Panc1 (cell line): ENCODE results near the gene STK32C. TPM values are rescaled to one million over a fixed set of nuclear protein-coding genes. Genes with fewer than 3 reads are reported as not detected.

Experiments used
- ATAC-seq: fragments of 200-7000 bp; cut with Tn5 transposase; 2 replicates; pipeline ENCODE4 v1.9.1; 2020; ENCODE audit warnings: mild to moderate bottlenecking, moderate library complexity
- BruUV-seq: library from RNA; stranded (reverse); fragments of 400-500 nt; replicated peaks from 2 replicates; lab custom pipeline; 2021; lab: Mats Ljungman, UMichigan
- CTCF ChIA-PET: fragments of 300-600 bp; sonication (Branson Sonifier 250); formaldehyde crosslinking; loops from one replicate; lab custom pipeline; 2022; ENCODE audit warnings: antibody characterized with exemption; lab: Charles Lee
- POLR2A ChIA-PET: fragments of 300-600 bp; sonication (Branson Sonifier 250); formaldehyde crosslinking; loops from one replicate; lab custom pipeline; 2022; ENCODE audit warnings: antibody characterized with exemption; lab: Charles Lee
- DNase-seq: peaks from one replicate; pipeline ENCODE4 v3.0.0-alpha.2; 2010; ENCODE audit warnings: low read depth, low spot score
- H3K27ac ChIP-seq: 2 replicates; pipeline ENCODE4 v1.5.1; 2011; ENCODE audit warnings: mild to moderate bottlenecking, low read length, inconsistent platforms
- H3K27me3 ChIP-seq: fragments of 200-500 bp; sonication (Bioruptor generic); 2 replicates; pipeline ENCODE4 v1.6.0; 2014; ENCODE audit warnings: low read length, inconsistent platforms; ENCODE audit not compliant: control insufficient read depth, insufficient read depth
- H3K36me3 ChIP-seq: fragments of 200-500 bp; sonication (Bioruptor generic); 2 replicates; pipeline ENCODE4 v1.5.1; 2014; ENCODE audit warnings: inconsistent platforms, mild to moderate bottlenecking, low read length, moderate library complexity; ENCODE audit not compliant: control insufficient read depth, insufficient read depth
- H3K4me1 ChIP-seq: 2 replicates; pipeline ENCODE4 v1.5.1; 2011; ENCODE audit warnings: inconsistent platforms, mild to moderate bottlenecking, low read length, moderate library complexity; ENCODE audit not compliant: control insufficient read depth, insufficient read depth
- H3K4me3 ChIP-seq, 2 experiments: 2 replicates each; pipeline ENCODE4 v1.5.1; 2011 to 2012; ENCODE audit warnings: low read depth in 2 of 2, low read length in 2 of 2, mild to moderate bottlenecking in 2 of 2, inconsistent platforms in 1 of 2, moderate library complexity in 1 of 2
- H3K9me3 ChIP-seq: fragments of 200-500 bp; sonication (Bioruptor generic); 2 replicates; pipeline ENCODE4 v1.5.1; 2014; ENCODE audit warnings: low read depth, mild to moderate bottlenecking, inconsistent platforms, low read length, moderate library complexity; ENCODE audit not compliant: control insufficient read depth, insufficient read depth
- POLR2AphosphoS5 ChIP-seq: IDR thresholded peaks from 2 replicates; pipeline ENCODE4 v1.6.1; 2012; ENCODE audit warnings: mild to moderate bottlenecking, low read depth, low read length, moderate library complexity
- SIN3A ChIP-seq: IDR thresholded peaks from 2 replicates; pipeline ENCODE4 v1.6.1; 2012; ENCODE audit warnings: low read depth, mild to moderate bottlenecking, low read length, moderate library complexity, borderline replicate concordance; ENCODE audit not compliant: insufficient read depth
- TCF7L2 ChIP-seq: IDR thresholded peaks from 2 replicates; pipeline ENCODE4 v1.6.1; 2011; ENCODE audit warnings: mild to moderate bottlenecking, low read depth, low read length, inconsistent platforms
- in situ Hi-C: cut with HindIII; loops from 2 replicates; pipeline ENCODE4 v1.10.0; 2016; ENCODE audit warnings: low sequenced_read_pairs, low pct_unique_long_range_greater_than_20kb
- intact Hi-C: fragments of 100-400 bp; cut with micrococcal nuclease; formaldehyde crosslinking; loops from one replicate; pipeline ENCODE4 v1.10.0; 2022; ENCODE audit not compliant: unreplicated experiment
- total RNA-seq: library from RNA; stranded (reverse); gene quantifications from one replicate; pipeline ENCODE4 v1.2.1, GENCODE V29; 2021; ENCODE audit not compliant: unreplicated experiment
- TF ChIP-seq, protein P1 (sequence below), 2 experiments: IDR thresholded peaks; 2 replicates each; pipeline ENCODE4 v1.6.1; 2011 to 2012; ENCODE audit warnings: low read depth in 2 of 2, control low read depth in 1 of 2, low read length in 1 of 2, mild to moderate bottlenecking in 1 of 2, moderate library complexity in 1 of 2; ENCODE audit not compliant: insufficient read depth in 1 of 2
- TF ChIP-seq, protein P2 (sequence below): fragments of 450-650 bp; IDR thresholded peaks from 2 replicates; pipeline ENCODE4 v1.5.1; 2017; ENCODE audit warnings: mild to moderate bottlenecking

STK32C gene
- total RNA-seq, 1 experiment from 2014 or later = 53.7 TPM

DNA sequence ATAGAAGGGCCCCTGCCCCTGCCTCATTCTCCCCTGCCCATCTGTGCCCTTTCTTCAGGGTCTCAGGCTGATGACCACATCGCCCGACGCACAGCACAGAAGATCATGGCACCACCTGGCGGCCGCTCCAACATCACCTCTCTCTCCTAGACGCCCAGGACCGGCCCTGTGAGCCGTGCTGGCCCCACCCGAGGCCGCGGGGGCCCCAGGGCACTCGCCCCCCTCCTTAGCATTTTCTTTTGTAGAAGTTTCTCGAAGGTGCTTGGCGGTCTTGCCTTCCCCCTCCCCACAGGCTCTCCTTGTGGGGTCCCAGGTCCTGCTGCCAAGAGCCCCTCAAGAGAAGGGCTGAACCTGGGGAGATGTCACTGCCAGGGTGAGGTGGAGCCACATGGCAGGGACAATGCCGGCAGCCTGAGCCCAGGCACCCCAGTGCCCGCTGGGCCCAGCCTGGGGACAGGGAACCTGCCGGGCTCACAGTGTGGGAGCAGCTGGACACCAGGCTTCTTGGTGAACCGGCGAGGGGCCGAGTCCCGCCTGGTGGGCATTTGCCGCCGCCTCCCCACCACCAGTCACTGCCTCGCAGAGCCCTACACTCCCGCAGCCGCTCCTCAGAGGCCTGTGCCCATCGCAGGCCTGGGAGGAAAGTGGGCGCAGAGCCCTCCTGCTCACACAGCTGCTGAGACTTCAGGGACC, 102.8 kb downstream of the STK32C start:
- POLR2A ChIA-PET = no interaction called here
- no peak overlapping the region for H3K4me3 ChIP-seq
- DNase-seq = no peak
- no peak for TF ChIP-seq TCF7L2
- TF ChIP-seq, protein P1, sequence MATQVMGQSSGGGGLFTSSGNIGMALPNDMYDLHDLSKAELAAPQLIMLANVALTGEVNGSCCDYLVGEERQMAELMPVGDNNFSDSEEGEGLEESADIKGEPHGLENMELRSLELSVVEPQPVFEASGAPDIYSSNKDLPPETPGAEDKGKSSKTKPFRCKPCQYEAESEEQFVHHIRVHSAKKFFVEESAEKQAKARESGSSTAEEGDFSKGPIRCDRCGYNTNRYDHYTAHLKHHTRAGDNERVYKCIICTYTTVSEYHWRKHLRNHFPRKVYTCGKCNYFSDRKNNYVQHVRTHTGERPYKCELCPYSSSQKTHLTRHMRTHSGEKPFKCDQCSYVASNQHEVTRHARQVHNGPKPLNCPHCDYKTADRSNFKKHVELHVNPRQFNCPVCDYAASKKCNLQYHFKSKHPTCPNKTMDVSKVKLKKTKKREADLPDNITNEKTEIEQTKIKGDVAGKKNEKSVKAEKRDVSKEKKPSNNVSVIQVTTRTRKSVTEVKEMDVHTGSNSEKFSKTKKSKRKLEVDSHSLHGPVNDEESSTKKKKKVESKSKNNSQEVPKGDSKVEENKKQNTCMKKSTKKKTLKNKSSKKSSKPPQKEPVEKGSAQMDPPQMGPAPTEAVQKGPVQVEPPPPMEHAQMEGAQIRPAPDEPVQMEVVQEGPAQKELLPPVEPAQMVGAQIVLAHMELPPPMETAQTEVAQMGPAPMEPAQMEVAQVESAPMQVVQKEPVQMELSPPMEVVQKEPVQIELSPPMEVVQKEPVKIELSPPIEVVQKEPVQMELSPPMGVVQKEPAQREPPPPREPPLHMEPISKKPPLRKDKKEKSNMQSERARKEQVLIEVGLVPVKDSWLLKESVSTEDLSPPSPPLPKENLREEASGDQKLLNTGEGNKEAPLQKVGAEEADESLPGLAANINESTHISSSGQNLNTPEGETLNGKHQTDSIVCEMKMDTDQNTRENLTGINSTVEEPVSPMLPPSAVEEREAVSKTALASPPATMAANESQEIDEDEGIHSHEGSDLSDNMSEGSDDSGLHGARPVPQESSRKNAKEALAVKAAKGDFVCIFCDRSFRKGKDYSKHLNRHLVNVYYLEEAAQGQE (IDR thresholded peaks at IDR 0.05; ENCODE audit: insufficient read depth in 1 of 2, low read depth in 2 of 2, low read length in 1 of 2) = no peak
- no peak for TF ChIP-seq SIN3A
- TF ChIP-seq, protein P2, sequence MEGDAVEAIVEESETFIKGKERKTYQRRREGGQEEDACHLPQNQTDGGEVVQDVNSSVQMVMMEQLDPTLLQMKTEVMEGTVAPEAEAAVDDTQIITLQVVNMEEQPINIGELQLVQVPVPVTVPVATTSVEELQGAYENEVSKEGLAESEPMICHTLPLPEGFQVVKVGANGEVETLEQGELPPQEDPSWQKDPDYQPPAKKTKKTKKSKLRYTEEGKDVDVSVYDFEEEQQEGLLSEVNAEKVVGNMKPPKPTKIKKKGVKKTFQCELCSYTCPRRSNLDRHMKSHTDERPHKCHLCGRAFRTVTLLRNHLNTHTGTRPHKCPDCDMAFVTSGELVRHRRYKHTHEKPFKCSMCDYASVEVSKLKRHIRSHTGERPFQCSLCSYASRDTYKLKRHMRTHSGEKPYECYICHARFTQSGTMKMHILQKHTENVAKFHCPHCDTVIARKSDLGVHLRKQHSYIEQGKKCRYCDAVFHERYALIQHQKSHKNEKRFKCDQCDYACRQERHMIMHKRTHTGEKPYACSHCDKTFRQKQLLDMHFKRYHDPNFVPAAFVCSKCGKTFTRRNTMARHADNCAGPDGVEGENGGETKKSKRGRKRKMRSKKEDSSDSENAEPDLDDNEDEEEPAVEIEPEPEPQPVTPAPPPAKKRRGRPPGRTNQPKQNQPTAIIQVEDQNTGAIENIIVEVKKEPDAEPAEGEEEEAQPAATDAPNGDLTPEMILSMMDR = no peak; the same call in 1 of the 2 replicates
- TF ChIP-seq POLR2AphosphoS5 = no peak
- in situ Hi-C loops = no loop called here
- peak; percentile 50 for ATAC-seq
- no peaks in the 10 kb centered on the region for H3K4me1 ChIP-seq
- intact Hi-C loops = no loop called here
- no peaks in the 10 kb centered on the region for H3K9me3 ChIP-seq
- H3K27ac ChIP-seq = no peak overlapping the region
- H3K36me3 ChIP-seq = no peaks in the 10 kb centered on the region
- CTCF ChIA-PET = no interaction called here
- BruUV-seq = no TSS peak
- H3K27me3 ChIP-seq = no peaks in the 10 kb centered on the region

DNA sequence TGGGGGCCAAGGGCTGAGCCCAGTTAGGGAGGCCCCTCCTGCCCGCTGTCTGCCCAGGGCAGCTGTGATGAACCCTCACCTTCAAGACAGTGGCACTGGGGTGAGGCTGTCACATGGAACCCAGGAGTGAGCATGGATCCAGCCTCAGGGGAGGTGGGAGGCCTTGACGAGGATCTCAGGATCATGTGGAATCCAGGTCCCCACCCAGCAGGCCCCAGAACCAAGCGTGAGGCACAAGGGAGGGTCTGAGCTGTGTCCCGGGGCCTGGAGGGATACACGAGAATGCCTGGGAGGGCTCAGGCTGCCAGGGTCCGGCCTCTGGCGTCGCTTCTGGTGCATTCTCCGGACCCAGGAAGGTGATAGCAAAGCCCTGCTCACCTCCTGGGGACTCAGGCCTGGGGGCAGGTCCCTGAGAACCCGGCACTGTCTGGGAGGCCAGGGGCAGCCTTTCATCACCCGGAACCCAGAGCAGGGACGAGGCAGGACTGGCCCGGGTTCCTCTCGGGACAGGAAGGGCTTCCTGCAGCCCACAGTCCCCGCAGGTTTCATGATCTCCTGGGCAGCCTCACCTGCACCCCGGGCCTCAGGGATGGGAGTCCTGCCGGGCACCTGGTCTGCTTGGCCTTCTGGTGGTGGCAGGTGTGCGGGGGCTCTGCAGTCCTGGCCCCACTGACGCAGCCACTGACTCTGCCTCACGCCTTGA, 103.5 kb downstream of the STK32C start:
- H3K36me3 ChIP-seq = no peaks in the 10 kb centered on the region
- POLR2A ChIA-PET = no interaction called here
- H3K9me3 ChIP-seq = no peaks in the 10 kb centered on the region
- H3K27ac ChIP-seq = no peak overlapping the region
- intact Hi-C loops (no loop called here), in situ Hi-C loops (no loop called here)
- CTCF ChIA-PET = no interaction called here
- no peaks in the 10 kb centered on the region for H3K27me3 ChIP-seq
- no TSS peak for BruUV-seq
- no peak for DNase-seq
- ATAC-seq = no peak
- H3K4me1 ChIP-seq = no peaks in the 10 kb centered on the region
- TF ChIP-seq, protein P1 (IDR thresholded peaks at IDR 0.05; ENCODE audit: insufficient read depth in 1 of 2, low read depth in 2 of 2, low read length in 1 of 2) = no peak
- TF ChIP-seq, protein P2 = no peak
- TF ChIP-seq TCF7L2 = no peak
- no peak for TF ChIP-seq SIN3A
- no peak for TF ChIP-seq POLR2AphosphoS5
- H3K4me3 ChIP-seq = no peak overlapping the region
